Glomerular visceral epithelial cell (primary cell): ENCODE measurements around the gene ISOC2.

Experiments
- DNase-seq: peaks from one replicate; pipeline ENCODE4 v3.0.0-alpha.2; 2016; ENCODE audit errors: extremely low spot score

Gene ISOC2

GRCh38 chr19:55489711-55490477 lies 28.5 kb upstream of the ISOC2 start:
- DNase-seq = no peak

- no peak for DNase-seq
Measured at GRCh38 chr19:55488986-55489710, 27.7 kb upstream of the ISOC2 start.

GRCh38 chr19:55487924-55488687 lies 26.7 kb upstream of the ISOC2 start, which contains the start of gene SSC5D:
SSC5D (plus strand) TSS chr19:55488436; CDS start chr19:55488590, 154 bp downstream.
- DNase-seq = peak; percentile 61

- peak; percentile 97 for DNase-seq
Measured at GRCh38 chr19:55486971-55487923, 25.8 kb upstream of the ISOC2 start.

GRCh38 chr19:55486043-55486970 lies 24.9 kb upstream of the ISOC2 start:
- no peak for DNase-seq

GRCh38 chr19:55485439-55486011 lies 24.1 kb upstream of the ISOC2 start:
- DNase-seq = no peak

GRCh38 chr19:55484593-55485438 lies 23.4 kb upstream of the ISOC2 start, which contains the start of gene NAT14:
NAT14 (plus strand) TSS chr19:55485188; CDS start chr19:55485709, 521 bp downstream.
- DNase-seq = peak; percentile 73

GRCh38 chr19:55483706-55484592 lies 22.5 kb upstream of the ISOC2 start:
- no peak for DNase-seq

- DNase-seq = no peak
Measured at GRCh38 chr19:55482967-55483705, 21.7 kb upstream of the ISOC2 start.

- no peak for DNase-seq
Measured at GRCh38 chr19:55482156-55482961, 20.9 kb upstream of the ISOC2 start.

GRCh38 chr19:55481794-55482155 lies 20.3 kb upstream of the ISOC2 start:
- no peak for DNase-seq

- no peak for DNase-seq
Measured at GRCh38 chr19:55481148-55481793, 19.8 kb upstream of the ISOC2 start.

GRCh38 chr19:55479451-55480230 lies 18.2 kb upstream of the ISOC2 start:
- no peak for DNase-seq

GRCh38 chr19:55479045-55479444 lies 17.6 kb upstream of the ISOC2 start:
- no peak for DNase-seq

GRCh38 chr19:55478364-55478763 lies 16.9 kb upstream of the ISOC2 start:
- no peak for DNase-seq
